SKM-1 treated with dmso at 0.1 percent for 144 hours (cell line): ENCODE data around the gene B9D2.

Experiments
- DNase-seq: peaks from one replicate; lab custom pipeline; 2025; ENCODE audit not compliant: unreplicated experiment; lab: John Stamatoyannopoulos, UW

B9D2 gene

DNA sequence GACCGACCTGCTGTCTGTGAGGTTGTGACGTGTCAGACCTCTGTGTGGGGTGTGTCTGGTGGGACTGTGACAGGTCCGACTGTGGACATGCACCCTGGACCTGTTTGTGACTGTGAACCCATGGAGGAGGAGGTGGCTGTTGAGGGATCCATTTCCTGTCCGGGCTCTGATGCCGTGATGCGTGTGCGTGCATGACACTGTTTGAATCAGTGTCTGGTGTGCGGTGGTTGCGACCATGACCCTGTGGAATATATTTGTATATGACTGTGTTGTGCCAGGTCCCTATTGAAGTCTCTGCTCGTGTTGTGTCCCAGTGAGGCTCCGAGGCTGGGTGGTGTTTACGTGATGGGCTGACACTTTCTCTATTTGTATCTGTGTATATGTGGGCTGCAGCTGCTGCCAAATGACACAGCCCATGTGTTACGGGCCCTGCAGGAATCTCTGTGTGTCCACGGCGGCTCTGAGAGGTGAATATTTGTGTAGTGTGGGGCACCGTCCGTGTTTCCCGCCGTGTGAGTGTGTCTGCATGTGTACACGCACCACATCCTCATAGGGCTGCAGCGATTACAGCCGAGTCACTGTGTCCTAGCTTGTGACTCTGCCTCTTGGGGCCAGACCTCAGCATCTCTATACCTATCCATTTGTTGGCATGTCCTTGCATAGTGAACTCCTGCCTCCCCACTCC lies 35.6 kb downstream of the B9D2 start:
- DNase-seq = no peak

DNA sequence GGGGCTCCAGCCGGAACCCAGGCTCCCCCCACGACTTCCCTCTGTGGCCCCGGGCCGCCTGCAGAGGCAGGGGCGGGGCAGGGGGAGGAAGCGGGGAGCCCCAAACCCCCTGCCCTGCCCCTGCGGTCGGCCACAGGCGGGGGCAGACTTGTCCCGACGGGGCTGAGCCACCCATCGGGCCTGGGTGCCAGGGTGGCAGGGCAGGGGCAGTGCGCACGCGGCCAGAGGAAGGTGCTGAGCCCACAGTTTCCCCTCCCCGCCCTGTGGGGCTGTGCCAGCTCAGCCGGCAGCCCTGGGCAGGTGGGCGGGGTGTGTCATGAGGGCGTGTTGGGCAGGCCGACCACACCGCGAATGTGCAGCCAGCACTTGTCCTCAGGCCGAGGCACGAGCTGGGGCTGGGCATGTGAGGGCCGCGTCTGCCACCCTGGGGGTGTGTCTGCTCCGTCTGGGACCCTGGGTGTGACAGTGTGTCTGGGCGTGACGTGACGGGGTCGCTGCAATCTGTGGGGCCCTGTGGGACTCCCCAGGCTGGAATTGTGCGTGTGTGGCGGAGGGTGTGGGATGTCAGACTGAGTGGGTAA lies 36.3 kb downstream of the B9D2 start:
- DNase-seq = peak; percentile 82

DNA sequence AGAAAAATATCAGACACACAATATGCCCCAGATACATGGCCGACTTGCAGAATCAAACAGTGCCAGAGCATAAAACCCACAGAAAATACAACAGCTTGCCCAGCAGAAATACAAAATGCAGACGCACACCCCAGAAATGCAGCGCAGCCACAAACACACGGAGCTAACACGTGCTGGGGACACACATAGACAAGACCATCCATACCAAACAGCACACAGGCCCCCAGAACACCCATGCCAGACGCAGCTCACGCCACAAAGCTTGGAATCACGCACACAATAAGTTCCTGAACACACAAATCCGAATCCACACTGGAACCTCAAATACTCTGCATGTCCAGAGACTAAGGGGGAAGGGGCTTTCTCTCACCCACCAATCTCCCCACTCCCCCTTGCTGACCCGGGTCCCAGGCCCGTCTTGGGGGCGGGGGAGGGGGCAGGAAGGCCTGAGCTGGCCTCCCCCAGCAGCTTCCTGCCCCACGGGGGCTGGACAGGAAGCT lies 36.8 kb downstream of the B9D2 start:
- no peak for DNase-seq

DNA sequence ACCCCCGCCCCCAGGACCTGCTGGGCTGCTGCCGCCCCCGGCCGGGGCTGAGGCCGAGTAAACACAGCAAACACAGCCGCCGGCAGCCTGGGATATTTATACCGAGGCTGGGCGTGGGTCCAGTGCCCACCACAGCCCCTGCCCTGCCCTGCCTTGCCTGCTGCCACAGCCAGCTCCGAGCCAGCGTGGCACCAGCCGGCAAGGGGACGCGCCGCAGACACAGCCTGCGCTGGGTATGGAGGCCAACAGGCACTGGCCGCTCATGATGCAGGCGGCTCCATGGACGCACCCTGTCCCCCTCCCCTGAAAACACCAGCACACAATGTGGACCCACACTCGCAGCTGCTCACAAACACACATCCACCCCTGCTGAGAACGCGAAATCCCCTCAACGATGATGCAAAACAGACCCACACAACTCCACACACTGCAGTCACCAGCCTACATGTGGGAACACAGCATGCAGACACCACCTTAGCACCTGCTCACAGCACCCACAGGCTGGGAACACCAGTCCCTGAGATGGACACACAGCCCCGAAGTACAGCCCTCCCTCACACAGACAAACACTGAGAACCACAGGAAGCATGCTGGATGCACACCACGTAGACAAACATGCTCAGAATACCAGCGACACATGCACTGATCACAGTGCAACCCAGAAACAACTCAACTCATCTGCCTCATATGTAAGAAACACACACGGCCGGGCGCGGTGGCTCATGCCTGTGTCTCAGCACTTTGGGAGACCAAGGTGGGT lies 37.8 kb downstream of the B9D2 start:
- no peak for DNase-seq

DNA sequence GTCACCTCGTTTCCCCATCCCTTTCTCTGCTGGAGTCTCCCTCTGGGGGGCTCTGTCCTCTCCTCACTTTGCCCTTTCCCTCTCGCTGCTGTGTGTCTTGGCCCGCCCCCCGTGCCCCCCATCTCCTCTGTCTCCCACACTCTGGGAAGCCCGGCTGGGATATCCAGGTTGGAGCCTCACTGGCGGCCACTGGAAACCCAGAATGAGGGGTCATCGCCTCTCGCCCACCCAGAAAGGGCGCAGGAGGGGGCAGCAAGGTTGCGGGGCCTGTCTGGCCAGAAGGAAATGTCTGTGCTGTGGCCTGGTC lies 38.4 kb downstream of the B9D2 start:
- DNase-seq = no peak

DNA sequence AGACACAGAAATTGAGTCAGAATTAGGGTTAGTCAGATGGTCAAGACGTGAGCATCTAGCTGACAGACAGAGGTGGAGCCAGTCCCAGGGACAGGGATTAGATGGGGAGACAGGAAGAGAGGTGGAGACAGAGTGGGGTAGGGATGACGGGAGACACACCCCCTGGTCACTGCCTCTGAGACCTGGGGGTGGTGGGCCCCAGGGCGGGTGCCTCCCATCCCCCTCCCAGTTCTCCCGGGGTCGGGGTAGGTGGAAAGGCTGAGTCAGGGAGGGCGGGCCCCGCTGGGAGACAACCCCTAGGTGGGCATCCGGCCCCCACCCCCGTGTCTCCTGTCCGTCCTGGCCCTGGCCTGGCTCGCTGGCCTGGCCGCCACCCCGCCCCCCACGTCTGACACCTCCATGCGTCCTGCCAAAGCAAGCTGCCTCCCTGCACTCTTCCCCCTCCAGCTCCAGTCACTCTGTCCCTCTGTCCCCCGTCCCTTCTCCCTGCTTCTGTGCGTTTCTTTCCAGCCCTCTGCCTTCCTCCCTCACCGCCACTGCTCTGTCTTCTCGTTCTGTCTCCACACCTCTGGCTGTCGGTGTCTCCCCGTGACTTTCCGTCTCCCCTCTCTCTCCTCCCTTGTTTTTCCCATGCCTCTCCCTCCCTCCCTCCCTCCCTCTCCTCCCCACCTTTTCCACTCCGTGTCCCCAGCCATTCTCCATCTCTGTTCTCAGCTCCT lies 38.9 kb downstream of the B9D2 start:
- DNase-seq = no peak

DNA sequence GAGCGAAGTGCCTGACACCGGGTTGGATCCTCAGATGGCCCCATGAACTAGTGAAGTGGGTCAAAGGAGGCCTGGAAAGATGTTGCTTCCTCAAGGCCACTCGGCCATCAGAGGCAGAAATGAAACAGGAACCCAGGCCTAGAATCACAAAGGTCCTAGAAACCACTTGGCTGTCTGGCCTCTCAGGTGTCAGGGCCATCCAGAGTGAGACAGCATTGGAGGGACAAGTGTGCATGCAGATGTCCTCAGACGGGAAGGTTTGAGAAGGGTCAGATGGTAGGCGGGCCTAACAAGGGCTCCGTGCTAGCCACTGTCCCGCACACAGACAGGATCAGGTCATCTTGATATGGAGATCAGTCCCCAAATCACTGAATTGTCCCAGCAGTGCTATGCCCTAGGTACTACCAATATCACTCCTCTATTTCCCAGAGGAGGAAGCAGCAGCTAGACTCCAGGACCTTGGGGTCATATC lies 39.7 kb downstream of the B9D2 start:
- no peak for DNase-seq

DNA sequence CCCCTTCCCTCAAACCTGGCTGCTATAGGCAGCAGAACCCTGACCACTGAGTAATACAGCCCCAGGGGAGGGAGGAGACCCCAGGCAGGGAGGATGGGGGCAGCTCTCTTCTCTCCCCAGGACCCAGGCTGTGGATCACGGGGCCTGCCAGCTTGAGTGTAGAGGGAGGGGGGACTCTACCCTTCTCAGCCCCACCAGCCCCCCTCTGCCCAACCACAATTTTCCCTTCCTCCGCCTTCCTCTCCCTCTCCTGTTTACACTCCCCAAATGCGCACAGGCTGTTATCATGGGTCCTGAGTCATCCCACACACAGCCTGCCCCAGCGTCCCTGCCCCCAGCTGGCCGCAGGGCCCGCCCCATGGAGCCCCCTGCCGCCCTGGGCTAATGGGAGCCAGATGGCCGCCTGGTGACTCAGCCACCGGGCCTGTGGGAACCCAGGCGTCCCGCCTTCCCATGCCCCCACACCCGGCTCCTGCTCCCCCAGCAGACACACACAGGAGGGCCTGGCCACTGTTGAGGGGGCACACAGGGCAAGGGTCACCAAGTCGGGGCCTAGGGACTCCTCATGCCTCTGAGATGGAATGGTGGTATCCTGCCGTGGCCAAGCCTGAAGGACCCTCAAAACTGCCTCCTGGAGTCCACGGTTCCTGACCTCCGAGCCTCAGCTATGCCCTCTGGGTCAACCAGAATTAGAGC lies 40.4 kb downstream of the B9D2 start:
- no peak for DNase-seq

DNA sequence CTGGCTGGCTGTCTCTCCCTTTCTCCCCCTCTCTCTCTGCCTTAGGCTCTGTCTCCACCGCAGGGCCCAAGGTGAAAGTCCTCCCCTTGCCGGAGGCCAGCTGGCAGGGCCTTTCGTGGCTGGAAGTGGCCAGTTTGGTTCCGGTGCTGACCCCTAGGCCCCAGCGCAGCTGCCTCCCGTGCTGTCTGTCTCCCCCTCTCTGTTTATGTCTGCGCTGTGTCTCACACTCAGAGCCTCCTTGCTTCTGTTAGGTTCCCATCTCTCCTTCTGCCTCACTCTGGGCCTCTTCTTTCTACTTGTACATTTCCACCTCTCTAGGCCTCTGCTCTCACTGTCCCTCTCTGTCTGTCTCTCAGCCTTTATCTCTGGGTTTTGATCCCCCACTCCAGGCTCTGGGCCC lies 40.9 kb downstream of the B9D2 start:
- DNase-seq = no peak

DNA sequence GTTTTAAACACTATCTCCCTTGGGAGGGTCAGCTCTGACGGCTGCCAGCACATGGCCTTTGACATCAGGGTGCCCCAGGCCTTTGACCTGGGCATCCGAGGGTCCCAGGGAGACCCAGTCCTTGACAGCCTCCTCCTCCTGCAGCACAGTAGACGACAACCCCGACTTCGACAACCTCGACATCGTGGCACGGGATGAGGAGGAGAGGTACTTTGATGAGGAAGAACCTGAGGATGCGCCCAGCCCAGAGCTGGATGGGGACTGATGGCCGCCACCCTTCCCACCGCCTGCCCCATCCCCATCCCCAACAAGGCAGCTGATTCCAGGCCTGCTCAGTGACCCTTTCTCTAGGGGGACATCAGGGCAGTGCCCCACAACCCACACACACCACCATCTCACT lies 41.5 kb downstream of the B9D2 start:
- DNase-seq = no peak

DNA sequence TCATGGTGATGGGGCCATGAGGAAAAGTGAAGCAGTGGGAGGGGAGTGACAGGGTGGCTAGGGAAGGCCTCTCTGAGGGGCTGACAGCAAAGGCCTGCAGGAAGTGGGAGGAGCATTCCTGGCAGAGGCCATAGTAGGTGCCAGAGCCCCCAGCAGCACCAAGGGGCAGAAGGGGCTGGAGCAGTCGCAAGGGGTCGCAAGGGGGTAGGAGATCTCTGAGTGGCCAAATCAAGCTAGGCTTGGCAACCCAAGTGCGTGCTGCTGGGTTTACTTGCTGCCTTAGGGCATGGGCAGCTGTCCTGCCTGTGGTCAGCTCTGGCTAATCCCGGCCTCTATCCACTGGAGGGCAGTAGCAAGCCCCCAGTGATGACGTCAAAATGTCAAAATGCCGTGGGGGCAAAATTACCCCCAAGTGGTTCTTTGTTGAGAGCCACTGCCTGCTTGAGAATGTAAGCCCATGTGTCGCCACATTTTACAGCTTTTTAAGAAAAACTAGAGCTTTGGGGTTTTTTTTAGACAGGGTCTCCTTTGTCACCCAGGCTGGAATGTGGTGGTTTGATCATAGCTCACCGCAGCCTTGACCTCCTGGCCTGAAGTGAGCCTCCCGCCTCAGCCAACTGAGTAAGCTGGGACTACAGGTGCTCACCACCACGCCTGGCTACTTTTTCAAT lies 42.2 kb downstream of the B9D2 start:
- DNase-seq = no peak

DNA sequence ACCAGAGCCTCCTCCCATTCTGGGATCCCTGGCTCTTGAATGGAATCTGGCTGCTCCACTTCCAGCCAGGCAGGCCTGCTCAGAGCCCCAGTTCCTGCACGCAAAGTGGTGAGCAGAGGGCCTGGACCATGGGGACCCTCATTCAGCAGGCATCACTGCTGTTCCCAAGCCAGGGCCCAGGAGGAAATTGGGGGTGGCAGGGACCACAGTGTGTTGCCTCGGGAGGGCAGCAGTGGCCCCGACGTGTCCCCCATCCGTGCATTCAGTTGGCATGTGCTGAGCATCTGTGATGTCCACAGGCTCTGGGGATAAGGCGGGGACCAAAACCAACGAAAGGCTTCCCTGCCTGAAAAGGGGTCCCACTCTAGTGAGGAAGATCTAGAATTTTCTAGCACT lies 42.7 kb downstream of the B9D2 start:
- DNase-seq = no peak

DNA sequence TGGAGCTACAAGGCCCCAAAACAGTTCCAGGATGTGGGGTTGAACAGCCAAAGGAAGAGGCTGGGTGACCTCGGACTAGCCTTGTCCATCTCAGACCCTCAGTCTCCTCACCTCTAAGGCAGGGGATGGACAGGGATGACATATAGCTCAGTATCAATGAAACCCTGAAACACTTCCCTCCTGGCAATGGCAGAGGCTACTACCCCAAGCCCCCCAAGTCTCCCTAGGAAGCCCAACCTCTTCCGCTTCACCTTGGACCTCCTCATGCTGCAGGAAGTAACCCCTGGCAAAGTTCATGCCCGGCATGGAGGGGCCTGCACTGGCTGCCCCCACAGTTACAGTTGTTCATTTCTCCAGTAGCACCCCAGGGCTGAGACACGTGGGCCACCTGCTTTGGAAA lies 43.4 kb downstream of the B9D2 start:
- no peak for DNase-seq

DNA sequence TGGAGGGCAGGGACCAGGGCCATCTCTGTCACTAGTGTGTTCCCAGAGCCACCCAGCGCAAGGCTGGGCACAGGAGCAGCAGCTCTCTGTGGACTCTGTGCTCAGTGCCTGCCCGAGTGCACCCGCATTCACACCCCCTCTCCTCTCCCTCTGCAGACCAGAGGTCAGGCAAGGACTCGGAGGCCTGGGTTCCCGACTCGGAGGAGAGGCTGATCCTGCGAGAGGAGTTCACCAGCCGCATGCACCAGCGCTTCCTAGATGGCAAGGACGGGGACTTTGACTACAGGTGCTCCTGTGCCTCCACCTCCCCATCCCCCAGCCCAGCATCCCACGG lies 43.8 kb downstream of the B9D2 start:
- DNase-seq = no peak

DNA sequence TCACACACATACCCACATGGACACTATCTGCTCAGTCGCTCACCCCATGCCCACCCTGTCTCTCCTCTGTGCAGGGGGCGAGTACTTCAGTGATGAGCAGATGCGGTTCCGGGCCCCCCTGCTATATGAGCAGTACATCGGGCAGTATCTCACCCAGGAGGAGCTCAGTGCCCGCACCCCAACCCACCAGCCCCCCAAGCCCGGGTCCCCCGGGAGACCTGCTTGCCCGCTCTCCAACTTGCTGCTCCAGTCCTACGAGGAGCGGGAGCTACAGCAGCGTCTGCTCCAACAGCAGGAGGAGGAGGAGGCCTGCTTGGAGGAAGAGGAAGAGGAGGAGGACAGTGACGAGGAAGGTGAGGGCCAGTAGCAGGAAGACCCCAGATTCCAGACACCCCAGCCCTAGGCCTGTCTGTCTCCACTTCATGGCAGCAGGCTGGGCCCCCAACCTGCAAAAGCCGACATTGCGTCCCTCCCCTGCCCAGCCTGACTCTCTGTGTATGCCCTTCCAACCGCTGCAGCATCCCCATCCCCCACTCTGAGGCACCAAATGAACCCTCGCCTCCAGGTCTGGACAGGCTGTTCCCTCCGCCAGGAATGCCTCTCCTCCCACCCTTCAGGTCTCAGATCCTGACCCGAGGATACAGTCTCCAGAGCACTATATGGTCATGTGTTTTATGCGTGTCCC lies 44.3 kb downstream of the B9D2 start:
- DNase-seq = no peak

DNA sequence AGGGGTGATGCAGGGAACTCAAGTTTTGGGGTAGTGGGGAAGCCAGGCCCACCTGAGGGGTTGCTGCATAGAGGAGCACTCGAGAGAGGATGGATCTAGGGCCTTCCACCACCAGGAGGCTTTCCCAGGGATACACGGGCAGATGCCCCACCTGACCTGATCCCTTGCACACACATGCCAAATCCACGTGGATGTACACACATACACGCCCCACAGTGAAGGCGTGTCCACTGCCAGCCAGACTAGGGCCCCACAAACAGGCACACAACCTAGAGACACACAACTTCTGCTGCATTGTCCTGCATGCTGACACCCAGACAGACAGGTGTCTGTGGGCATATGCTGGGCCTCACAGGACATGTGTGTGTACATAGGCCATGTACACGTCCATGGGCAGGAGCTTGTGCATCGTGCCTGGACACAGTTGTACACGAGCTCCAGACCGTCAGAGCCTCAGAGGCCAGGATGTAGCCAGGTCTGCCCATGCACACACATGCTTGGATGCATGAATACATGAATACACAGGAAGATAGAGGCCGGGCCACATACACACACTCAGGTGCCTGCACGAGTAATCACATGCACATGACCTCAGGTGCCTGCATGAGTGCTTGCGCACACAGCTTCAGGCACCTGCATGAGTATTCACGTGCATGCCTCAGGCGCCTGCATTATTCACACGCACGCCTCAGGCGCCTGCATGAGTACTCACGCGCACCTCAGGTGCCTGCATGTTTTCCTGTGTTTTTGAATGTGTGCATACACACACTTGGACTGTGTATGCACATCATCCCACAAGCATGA lies 45.1 kb downstream of the B9D2 start:
- DNase-seq = no peak

DNA sequence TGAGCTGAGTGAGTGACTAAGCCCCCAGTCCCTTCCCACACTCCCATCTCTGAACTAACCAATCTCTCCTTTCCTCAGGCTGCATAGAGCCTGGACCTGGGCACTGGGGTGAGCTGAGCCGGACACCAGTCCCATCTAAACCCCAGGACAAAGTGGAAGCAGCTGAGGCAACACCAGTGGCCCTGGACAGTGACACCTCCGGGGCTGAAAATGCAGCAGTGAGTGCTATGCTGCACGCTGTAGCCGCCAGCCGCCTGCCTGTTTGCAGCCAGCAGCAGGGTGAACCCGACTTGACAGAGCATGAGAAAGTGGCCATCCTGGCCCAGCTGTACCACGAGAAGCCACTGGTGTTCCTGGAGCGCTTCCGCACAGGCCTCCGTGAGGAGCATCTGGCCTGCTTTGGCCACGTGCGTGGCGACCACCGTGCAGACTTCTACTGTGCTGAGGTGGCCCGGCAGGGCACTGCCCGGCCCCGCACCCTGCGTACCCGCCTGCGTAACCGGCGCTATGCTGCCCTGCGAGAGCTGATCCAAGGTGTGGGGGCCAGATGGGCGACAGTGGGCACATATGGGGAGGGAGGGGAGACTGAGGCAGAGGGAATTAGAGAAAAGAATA lies 47.5 kb downstream of the B9D2 start:
- DNase-seq = no peak

DNA sequence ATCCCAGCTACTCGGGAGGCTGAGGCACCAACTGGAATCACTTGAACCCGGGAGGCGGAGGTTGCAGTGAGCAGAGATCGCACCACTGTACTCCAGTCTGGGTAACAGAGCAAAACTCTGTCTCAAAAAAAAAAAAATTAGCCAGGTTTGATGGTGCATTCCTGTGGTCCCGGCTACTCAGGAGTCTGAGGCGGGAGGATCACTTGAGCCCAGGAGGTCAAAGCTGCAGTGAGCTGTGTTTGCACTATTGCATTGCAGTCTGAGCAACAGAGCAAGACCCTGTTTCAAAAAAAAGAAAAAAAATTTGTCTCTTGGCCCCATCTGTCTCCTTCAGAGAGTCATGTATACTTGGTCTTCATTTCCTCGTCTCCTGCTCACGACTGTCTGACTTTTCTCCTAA lies 52.3 kb downstream of the B9D2 start:
- DNase-seq = no peak

DNA sequence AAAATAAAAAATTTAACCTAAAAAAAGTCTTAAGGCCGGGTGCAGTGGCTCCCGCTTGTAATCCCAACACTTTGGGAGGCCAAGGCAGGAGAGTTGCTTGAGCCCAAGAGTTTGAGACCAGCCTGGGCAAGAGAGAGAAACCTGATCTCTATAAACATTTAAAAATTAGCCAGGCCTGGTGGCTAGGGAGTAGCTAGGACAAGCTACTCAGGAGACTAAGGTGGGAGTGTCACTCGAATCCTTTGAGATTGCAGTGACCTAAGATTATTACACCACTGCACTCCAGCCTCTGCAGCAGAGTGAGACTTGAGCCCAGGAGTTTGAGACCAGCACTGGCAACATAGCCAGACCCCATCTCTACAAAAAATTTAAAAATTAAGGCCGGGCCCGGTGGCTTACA lies 52.9 kb downstream of the B9D2 start:
- DNase-seq = no peak
